ENCODE measurements around the gene PLXNA4.

Gene PLXNA4

GRCh38 chr7:132578826-132579225 is 2.6 kb upstream of the PLXNA4 start:
- no peak for DNase-seq (ENCODE audit: low read depth in 1 of 2, low spot score in 1 of 2)
- peaks cover 45% of the 10 kb centered on the region for H3K27me3 ChIP-seq (ENCODE audit: insufficient read depth, poor library complexity, severe bottlenecking)
- no peak for TF ChIP-seq POLR2AphosphoS5 (IDR thresholded peaks at IDR 0.05; ENCODE audit: low read depth)
- no peak for TF ChIP-seq GABPA (IDR thresholded peaks at IDR 0.05; ENCODE audit: low read depth)
- TF ChIP-seq REST (IDR thresholded peaks at IDR 0.05; ENCODE audit: insufficient replicate concordance, low read depth), result no peak
- TF ChIP-seq SPI1 (IDR thresholded peaks at IDR 0.05; ENCODE audit: borderline replicate concordance, low read depth), result no peak
- TF ChIP-seq CTCF (IDR thresholded peaks at IDR 0.05; ENCODE audit: insufficient read depth, low read length), result no peak
- no peak overlapping the region for H3K4me3 ChIP-seq (replicated peaks; ENCODE audit: insufficient read depth, low read length)
- no peak overlapping the region for H3K27ac ChIP-seq (replicated peaks)

- H3K27me3 ChIP-seq (ENCODE audit: insufficient read depth, poor library complexity, severe bottlenecking), result peaks cover 52% of the 10 kb centered on the region
- no peak for DNase-seq (ENCODE audit: low read depth in 1 of 2, low spot score in 1 of 2)
Observed at GRCh38 chr7:132578050-132578370, 1.7 kb upstream of the PLXNA4 start.

More at GRCh38 chr7:132578050-132578370, 1.7 kb upstream of the PLXNA4 start:
- Histone ChIP-seq H3K27ac (replicated peaks) (no peak overlapping the region), H3K4me3 (replicated peaks; ENCODE audit: insufficient read depth, low read length) (no peak overlapping the region)
- TF ChIP-seq SPI1 (IDR thresholded peaks at IDR 0.05; ENCODE audit: borderline replicate concordance, low read depth) (no peak), CTCF (IDR thresholded peaks at IDR 0.05; ENCODE audit: insufficient read depth, low read length) (no peak), GABPA (IDR thresholded peaks at IDR 0.05; ENCODE audit: low read depth) (no peak), REST (IDR thresholded peaks at IDR 0.05; ENCODE audit: insufficient replicate concordance, low read depth) (no peak), POLR2AphosphoS5 (IDR thresholded peaks at IDR 0.05; ENCODE audit: low read depth) (no peak)
